ENCODE data around the gene SGCA. TPM values are rescaled to one million over a fixed set of nuclear protein-coding genes. Genes with fewer than 3 reads are reported as not detected.

SGCA gene
- total RNA-seq, 1 donor from 2014 or later: not detected

GRCh38 chr17:50133769-50134099 is 32.1 kb upstream of the SGCA start:
- Histone ChIP-seq H3K27me3 (ENCODE audit: control insufficient read depth, insufficient read depth, low read length) (no peaks in the 10 kb centered on the region), H3K36me3 (ENCODE audit: control insufficient read depth, insufficient read depth, low read length) (peaks cover 5% of the 10 kb centered on the region), H3K4me3 (ENCODE audit: low read depth, low read length) (no peak overlapping the region)
- no peak for DNase-seq (ENCODE audit: low read depth)
- TF ChIP-seq CTCF (IDR thresholded peaks at IDR 0.05; ENCODE audit: insufficient read depth, low read length, poor library complexity, severe bottlenecking): no peak

GRCh38 chr17:50134206-50135110 is 31.3 kb upstream of the SGCA start:
- no peak for DNase-seq (ENCODE audit: low read depth)
- Histone ChIP-seq H3K4me3 (ENCODE audit: low read depth, low read length) (no peak overlapping the region), H3K36me3 (ENCODE audit: control insufficient read depth, insufficient read depth, low read length) (peaks cover 10% of the 10 kb centered on the region), H3K27me3 (ENCODE audit: control insufficient read depth, insufficient read depth, low read length) (no peaks in the 10 kb centered on the region)
- TF ChIP-seq CTCF (IDR thresholded peaks at IDR 0.05; ENCODE audit: insufficient read depth, low read length, poor library complexity, severe bottlenecking): no peak

- no peak for TF ChIP-seq CTCF (IDR thresholded peaks at IDR 0.05; ENCODE audit: insufficient read depth, low read length, poor library complexity, severe bottlenecking)
- H3K27me3 ChIP-seq (ENCODE audit: control insufficient read depth, insufficient read depth, low read length): no peaks in the 10 kb centered on the region
- peaks cover 12% of the 10 kb centered on the region for H3K36me3 ChIP-seq (ENCODE audit: control insufficient read depth, insufficient read depth, low read length)
- no peak for DNase-seq (ENCODE audit: low read depth)
- H3K4me3 ChIP-seq (ENCODE audit: low read depth, low read length): no peak overlapping the region
Observed at GRCh38 chr17:50135316-50136095, 30.3 kb upstream of the SGCA start.

- TF ChIP-seq CTCF (IDR thresholded peaks at IDR 0.05; ENCODE audit: insufficient read depth, low read length, poor library complexity, severe bottlenecking): no peak
- no peaks in the 10 kb centered on the region for H3K27me3 ChIP-seq (ENCODE audit: control insufficient read depth, insufficient read depth, low read length)
- no peak overlapping the region for H3K4me3 ChIP-seq (ENCODE audit: low read depth, low read length)
- DNase-seq (ENCODE audit: low read depth): no peak
- peaks cover 16% of the 10 kb centered on the region for H3K36me3 ChIP-seq (ENCODE audit: control insufficient read depth, insufficient read depth, low read length)
Observed at GRCh38 chr17:50136096-50136687, 29.6 kb upstream of the SGCA start.

GRCh38 chr17:50137042-50137441 is 28.8 kb upstream of the SGCA start:
- no peak for TF ChIP-seq CTCF (IDR thresholded peaks at IDR 0.05; ENCODE audit: insufficient read depth, low read length, poor library complexity, severe bottlenecking)
- no peak for DNase-seq (ENCODE audit: low read depth)
- no peaks in the 10 kb centered on the region for H3K27me3 ChIP-seq (ENCODE audit: control insufficient read depth, insufficient read depth, low read length)
- H3K4me3 ChIP-seq (ENCODE audit: low read depth, low read length): no peak overlapping the region
- peaks cover 16% of the 10 kb centered on the region for H3K36me3 ChIP-seq (ENCODE audit: control insufficient read depth, insufficient read depth, low read length)
